Measurements from ENCODE around the gene FBXO3.
"Not testable (repeated sequence)": the region's sequence is repeated elsewhere in the genome, so short reads cannot be mapped to it uniquely, and the experiment has no call there.

The FBXO3 gene

GRCh38 chr11:33727539-33727938, 46.8 kb downstream of the FBXO3 start:
- DNase-seq (ENCODE audit: low read depth in 3 of 3), result not testable (repeated sequence)

- DNase-seq (ENCODE audit: low read depth in 3 of 3), result no peak
These were observed 48.8 kb downstream of the FBXO3 start for GRCh38 chr11:33725496-33725895.

- DNase-seq (ENCODE audit: low read depth in 3 of 3), result no peak
These were observed 49.7 kb downstream of the FBXO3 start for GRCh38 chr11:33724644-33725035.

GRCh38 chr11:33723238-33723881, 51.0 kb downstream of the FBXO3 start:
- no peak for DNase-seq (ENCODE audit: low read depth in 3 of 3)

GRCh38 chr11:33722590-33723234, 51.6 kb downstream of the FBXO3 start:
- DNase-seq (ENCODE audit: low read depth in 3 of 3), result peak; percentile 45 to 62 (median 54)

- DNase-seq (ENCODE audit: low read depth in 3 of 3), result no peak
These were observed 52.3 kb downstream of the FBXO3 start for GRCh38 chr11:33721984-33722383.

- DNase-seq (ENCODE audit: low read depth in 3 of 3), result no peak
These were observed 52.9 kb downstream of the FBXO3 start for GRCh38 chr11:33721426-33721825.

GRCh38 chr11:33719587-33719986, 54.7 kb downstream of the FBXO3 start:
- DNase-seq (ENCODE audit: low read depth in 3 of 3), result no peak

- DNase-seq (ENCODE audit: low read depth in 3 of 3), result no peak
These were observed 55.9 kb downstream of the FBXO3 start for GRCh38 chr11:33718440-33718839.

- DNase-seq (ENCODE audit: low read depth in 3 of 3), result no peak
These were observed 58.1 kb downstream of the FBXO3 start for GRCh38 chr11:33716243-33716642.

GRCh38 chr11:33713856-33714398, 60.4 kb downstream of the FBXO3 start:
- no peak for DNase-seq (ENCODE audit: low read depth in 3 of 3)

- DNase-seq (ENCODE audit: low read depth in 3 of 3), result no peak
These were observed 61.0 kb downstream of the FBXO3 start for GRCh38 chr11:33713151-33713855.

GRCh38 chr11:33712436-33712835, 61.9 kb downstream of the FBXO3 start:
- no peak for DNase-seq (ENCODE audit: low read depth in 3 of 3)

- DNase-seq (ENCODE audit: low read depth in 3 of 3), result no peak
These were observed 64.9 kb downstream of the FBXO3 start for GRCh38 chr11:33709466-33709865.

GRCh38 chr11:33708985-33709384, 65.3 kb downstream of the FBXO3 start:
- DNase-seq (ENCODE audit: low read depth in 3 of 3), result no peak

GRCh38 chr11:33707831-33708230, 66.5 kb downstream of the FBXO3 start:
- DNase-seq (ENCODE audit: low read depth in 3 of 3), result not testable (repeated sequence)

- DNase-seq (ENCODE audit: low read depth in 3 of 3), result no peak
These were observed 67.4 kb downstream of the FBXO3 start for GRCh38 chr11:33706966-33707365.

GRCh38 chr11:33706546-33706945, 67.8 kb downstream of the FBXO3 start:
- no peak for DNase-seq (ENCODE audit: low read depth in 3 of 3)

GRCh38 chr11:33704240-33705002, 69.9 kb downstream of the FBXO3 start:
- no peak for DNase-seq (ENCODE audit: low read depth in 3 of 3)

GRCh38 chr11:33703788-33704187, 70.5 kb downstream of the FBXO3 start:
- no peak for DNase-seq (ENCODE audit: low read depth in 3 of 3)

- no peak for DNase-seq (ENCODE audit: low read depth in 3 of 3)
These were observed 71.1 kb downstream of the FBXO3 start for GRCh38 chr11:33703234-33703633.
